Islet precursor cell (in vitro differentiated cells): Measurements from ENCODE around the gene CENATAC.
"Not testable (repeated sequence)": the region's sequence is repeated elsewhere in the genome, so short reads cannot be mapped to it uniquely, and the experiment has no call there.

Experiments used
- DNase-seq: peaks from one replicate; pipeline ENCODE4 v3.0.0-alpha.2; 2018

Gene CENATAC

DNA sequence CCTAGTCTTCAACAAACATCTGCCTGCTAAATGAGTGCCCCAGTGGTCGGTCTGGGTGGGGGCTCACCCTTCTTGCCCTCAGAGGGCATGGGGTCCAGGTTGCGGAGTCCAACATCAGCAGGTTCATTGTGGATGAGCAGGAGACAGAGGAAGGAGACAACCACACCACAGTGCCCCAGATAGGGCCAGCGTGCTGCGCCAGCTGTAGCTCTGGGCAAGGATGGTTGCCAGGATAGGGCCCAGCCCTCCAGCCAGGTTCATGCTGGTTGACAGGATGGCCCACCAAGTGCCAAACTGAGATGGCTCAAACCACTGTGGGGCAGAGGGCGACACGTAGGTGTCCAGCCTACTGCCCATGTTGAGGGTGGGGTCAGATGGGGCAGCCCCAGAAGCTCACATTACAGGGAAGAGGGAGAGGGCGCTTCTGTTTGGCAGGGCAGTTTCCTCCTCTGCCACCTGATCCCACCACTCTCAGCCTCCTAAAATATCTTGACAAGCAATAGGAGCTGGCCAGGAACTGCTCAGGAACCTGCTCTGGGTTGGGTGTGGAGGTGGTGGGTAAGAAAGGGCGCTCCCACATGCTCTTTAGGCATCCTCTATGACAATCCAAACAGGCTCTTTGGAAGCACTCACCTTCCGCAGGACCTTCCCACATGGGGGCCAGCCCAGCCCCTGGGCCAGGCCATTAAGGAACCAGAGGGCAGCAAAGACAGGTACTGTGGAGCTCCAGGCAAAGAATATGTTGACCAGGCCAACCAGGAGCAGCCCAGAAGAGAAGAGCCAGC is 29.8 kb downstream of the CENATAC start:
- no peak for DNase-seq

GRCh38 chr11:119028346-119029068 is 30.6 kb downstream of the CENATAC start:
- no peak for DNase-seq

GRCh38 chr11:119029069-119029339 is 31.1 kb downstream of the CENATAC start:
- no peak for DNase-seq

- peak; percentile 67 for DNase-seq
These were observed 31.5 kb downstream of the CENATAC start for GRCh38 chr11:119029340-119030028.

DNA sequence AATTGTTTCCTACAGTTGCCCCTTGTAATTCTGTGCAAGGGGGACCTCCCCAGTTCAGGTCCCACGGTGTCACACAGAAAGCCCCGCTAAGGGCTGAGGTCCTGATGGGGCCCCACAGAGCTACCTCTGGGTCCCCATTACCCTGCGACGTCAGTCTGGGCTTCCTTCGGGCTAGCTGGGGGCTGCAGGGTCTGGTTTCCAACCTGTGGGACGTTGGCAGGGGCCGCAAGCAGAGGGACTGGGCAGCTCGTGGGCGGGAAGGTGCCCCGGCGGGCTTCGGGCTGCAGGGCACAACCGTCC is 32.0 kb downstream of the CENATAC start:
- no peak for DNase-seq

DNA sequence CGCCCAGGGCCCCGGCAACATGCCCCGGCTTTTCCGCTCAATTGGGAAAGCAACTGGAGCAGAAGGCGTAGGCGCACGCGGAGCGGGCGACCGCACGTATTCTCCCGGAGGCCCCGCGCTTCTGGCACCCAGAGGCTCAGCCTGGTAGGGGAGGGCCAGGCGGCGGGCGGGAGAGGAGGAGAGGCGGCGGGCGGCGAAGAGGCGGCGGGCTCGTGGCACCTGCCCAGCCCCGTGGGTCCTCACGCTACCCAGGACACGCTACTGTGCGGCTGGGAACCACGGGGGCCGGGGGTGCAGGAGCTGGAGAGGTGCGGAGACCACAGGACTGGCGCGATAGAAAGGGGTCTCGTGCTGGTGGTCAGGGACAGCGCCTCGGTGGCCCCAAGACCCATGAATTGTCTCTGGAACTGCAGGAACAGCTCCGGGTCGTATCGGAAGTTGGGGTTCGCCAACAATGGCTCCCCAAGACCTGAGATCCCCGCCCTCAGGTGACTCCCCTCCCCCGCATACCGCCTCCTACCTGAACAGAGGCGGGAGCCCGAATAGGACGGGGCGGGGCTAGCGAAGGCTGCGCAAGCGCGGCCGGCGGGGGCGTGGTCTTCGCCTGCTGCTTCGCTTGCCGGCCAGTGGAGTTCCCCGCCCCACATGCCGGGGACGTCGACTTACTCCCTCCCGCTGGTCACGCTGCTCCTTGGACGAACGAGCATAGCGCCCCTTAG is 32.5 kb downstream of the CENATAC start, which contains the start of gene SLC37A4:
Gene SLC37A4, minus strand, starts transcription at position 549 of the 719 bp plus-strand sequence.
- DNase-seq: peak; percentile 99

DNA sequence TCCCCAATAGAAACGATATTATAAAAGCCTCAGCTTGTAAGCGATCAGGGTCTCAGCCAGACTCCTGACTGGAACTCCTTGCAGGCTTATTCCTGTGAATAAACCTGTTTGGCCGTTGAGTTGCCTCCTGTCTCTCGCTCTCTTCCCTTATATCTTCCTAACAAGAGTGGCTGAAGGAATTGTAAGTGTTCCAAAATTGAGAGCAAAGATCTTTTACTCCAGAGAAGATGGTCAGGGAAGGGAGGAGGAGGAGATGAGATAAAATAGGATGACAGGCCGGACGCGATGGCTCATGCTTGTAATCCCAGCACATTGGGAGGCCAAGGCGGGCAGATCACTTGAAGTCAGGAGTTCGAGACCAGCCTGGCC is 34.0 kb downstream of the CENATAC start:
- DNase-seq: no peak

DNA sequence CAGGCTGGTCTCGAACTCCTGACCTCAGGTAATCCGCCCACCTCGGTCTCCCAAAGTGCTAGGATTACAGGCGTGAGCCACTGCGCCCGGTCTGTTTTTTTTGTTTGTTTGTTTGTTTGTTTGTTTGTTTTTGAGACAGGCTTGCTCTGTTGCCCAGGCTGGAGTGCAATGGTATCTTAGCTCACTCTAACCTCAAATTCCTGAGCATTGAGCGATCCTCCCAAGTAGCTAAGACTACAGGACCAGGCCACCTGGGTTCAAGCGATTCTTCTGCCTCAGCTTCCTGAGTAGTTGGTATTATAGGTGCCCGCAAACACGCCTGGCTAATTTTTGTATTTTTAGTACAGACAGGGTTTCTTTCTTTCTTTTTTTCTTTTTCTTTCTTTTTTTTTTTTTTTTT is 35.5 kb downstream of the CENATAC start:
- peak; percentile 69 for DNase-seq

- DNase-seq: no peak
These were observed 36.9 kb downstream of the CENATAC start for GRCh38 chr11:119034813-119035212.

GRCh38 chr11:119038884-119039283 is 40.9 kb downstream of the CENATAC start:
- no peak for DNase-seq

- DNase-seq: not testable (repeated sequence)
These were observed 41.5 kb downstream of the CENATAC start for GRCh38 chr11:119039471-119039870.

- no peak for DNase-seq
These were observed 44.0 kb downstream of the CENATAC start for GRCh38 chr11:119041821-119042514.

- DNase-seq: no peak
These were observed 45.0 kb downstream of the CENATAC start for GRCh38 chr11:119042927-119043326.

DNA sequence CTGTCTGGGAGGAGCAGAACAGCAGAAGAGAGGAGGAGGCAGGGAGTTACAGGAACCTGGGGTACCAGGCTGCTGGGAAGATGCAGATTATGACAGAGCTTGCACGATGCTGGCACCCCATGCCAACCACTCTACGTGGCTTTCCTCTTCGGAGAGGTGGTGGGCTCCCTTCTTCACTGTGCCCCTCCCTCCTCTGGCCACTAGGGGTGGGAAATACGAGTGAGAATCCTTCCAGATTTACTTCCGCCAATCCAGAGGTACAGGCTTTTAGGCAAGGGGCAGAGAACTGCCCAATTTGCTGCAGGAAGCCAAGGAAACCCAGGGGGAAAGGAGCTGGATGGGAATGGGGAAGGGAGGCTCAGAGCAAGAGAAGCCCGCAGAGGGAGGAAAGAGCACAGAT is 46.8 kb downstream of the CENATAC start:
- DNase-seq: no peak

DNA sequence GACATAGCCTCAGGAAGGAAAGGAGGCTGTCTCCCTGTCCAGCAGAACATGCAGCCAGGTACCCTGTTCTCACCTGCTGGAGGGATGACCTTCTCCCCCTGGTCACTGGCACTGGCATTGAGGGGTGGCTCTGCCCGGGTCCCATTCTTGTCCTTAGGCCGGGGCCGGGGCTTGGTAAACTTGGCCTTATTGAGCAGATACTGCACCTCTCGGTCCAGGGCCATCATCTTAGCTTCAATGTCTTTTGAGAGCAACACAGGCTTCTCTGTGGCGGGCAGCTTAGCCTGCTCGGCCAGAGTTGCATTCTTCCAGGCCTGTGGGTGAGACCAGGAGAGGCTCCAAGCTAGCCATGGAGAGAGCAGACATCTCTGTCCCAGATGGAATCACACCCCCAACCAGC is 48.6 kb downstream of the CENATAC start:
- DNase-seq: no peak

GRCh38 chr11:119047205-119047604 is 49.3 kb downstream of the CENATAC start:
- no peak for DNase-seq

- no peak for DNase-seq
These were observed 50.7 kb downstream of the CENATAC start for GRCh38 chr11:119048644-119049043.

DNA sequence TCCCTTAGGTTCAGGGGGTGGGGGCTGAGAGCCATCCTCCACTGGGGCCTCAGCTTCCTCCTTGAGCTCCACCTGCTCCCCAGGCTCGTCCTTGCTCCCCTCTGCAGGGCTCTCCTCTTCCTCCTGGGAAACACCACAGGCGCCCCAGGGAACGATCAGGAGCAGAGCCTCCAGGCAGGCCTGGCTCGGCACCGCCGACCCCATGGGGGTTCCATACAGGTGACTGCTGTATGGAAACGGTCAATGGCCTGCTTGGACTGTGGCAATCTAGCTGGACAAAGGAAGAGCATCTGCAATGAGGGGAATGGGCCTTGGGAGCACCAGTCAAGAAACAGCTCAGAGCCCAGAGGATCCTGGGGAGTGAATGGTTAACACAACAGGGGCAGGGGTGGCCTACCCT is 51.1 kb downstream of the CENATAC start:
- no peak for DNase-seq

- DNase-seq: no peak
These were observed 53.7 kb downstream of the CENATAC start for GRCh38 chr11:119051440-119052162.

DNA sequence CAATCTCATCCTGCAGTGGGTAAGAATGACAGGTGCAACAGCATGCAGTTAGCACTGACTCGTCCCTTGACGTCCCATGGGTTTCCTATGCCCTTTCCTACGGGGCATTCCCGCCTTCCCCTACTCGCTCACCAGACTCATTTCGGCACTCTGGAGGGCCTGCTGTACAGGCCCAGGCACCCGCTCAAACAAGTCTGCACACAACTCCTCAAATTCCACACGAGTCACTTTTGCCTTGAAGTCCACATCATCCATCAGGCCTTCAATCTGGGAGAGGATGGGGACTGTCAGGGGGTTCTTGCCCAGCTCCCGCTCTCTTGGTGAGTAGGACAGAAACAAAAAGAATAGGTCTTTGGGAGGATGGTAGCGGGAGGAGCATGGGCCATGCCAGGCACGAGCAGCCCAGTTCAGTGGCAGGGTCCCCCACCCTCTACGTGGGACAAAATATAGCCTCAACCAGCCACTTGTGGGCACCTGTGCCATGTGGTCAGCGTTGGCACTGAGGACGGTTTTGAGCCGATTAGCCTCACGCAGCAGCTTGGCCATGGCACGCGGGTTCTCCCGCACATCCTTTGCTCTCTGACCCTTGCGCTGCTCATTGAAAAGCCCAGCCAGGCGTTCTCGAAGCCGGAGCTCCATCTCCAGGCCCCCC is 54.4 kb downstream of the CENATAC start:
- DNase-seq: no peak

DNA sequence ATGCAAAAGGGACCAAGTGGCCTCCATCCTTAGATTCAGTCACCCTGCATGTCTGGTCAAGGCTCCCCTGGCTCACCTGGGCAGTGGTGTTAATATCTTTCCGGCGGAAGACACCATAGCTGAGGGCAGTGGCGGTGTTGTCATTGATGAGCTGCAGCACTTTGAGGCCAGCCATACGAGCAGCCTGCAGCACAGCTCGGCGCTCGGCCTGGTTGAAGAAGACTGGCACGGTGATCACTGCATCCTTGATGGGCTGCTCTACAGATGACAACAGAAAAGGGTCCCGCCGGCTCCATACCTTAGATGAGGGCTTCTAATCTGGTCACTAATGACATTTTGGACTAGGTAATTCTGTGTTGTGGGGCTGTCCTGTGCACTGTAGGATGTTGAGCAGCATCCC is 56.5 kb downstream of the CENATAC start:
- no peak for DNase-seq

- DNase-seq: no peak
These were observed 58.0 kb downstream of the CENATAC start for GRCh38 chr11:119055901-119056300.
